Activated CD4-positive, alpha-beta T cell treated with anti-CD3 and anti-CD28 coated beads, Interleukin-2, amount 10 ng/mL, durations not matched to agents 7 days and 5 days (primary cell): Measurements from ENCODE around the gene HOXC13. TPM values are rescaled to one million over a fixed set of nuclear protein-coding genes. Genes with fewer than 3 reads are reported as not detected.

ENCODE experiments used
- CTCF ChIA-PET: fragments of 350-600 bp; sonication (Branson Sonifier 250); formaldehyde crosslinking; loops from one replicate; lab custom pipeline; 2021; ENCODE audit warnings: antibody characterized with exemption; lab: Charles Lee
- POLR2A ChIA-PET: fragments of 350-600 bp; sonication (Branson Sonifier 250); formaldehyde crosslinking; loops from one replicate; lab custom pipeline; 2021; ENCODE audit warnings: antibody characterized with exemption; lab: Charles Lee
- DNase-seq: peaks from one replicate; pipeline ENCODE4 v3.0.0-alpha.2; 2020
- H3K27ac Mint-ChIP-seq: one replicate; pipeline ENCODE4 v1.8.0; 2021; ENCODE audit warnings: mild to moderate bottlenecking, moderate library complexity, mixed read lengths
- H3K27me3 Mint-ChIP-seq: one replicate; pipeline ENCODE4 v1.8.0; 2021; ENCODE audit warnings: mixed read lengths
- H3K36me3 Mint-ChIP-seq: one replicate; pipeline ENCODE4 v1.8.0; 2021; ENCODE audit warnings: low read depth, mixed read lengths
- H3K4me1 Mint-ChIP-seq: one replicate; pipeline ENCODE4 v1.8.0; 2021; ENCODE audit warnings: mixed read lengths
- H3K4me3 Mint-ChIP-seq: one replicate; pipeline ENCODE4 v1.8.0; 2021; ENCODE audit warnings: mild to moderate bottlenecking, moderate library complexity, mixed read lengths
- H3K9me3 Mint-ChIP-seq: one replicate; pipeline ENCODE4 v1.8.0; 2021; ENCODE audit warnings: mixed read lengths
- total RNA-seq, 2 experiments: library from RNA; stranded (reverse); gene quantifications; one replicate each; pipeline ENCODE4 v1.2.3, GENCODE V29; 2021

HOXC13 gene
- total RNA-seq, 2 experiments from 2014 or later: not detected

DNA sequence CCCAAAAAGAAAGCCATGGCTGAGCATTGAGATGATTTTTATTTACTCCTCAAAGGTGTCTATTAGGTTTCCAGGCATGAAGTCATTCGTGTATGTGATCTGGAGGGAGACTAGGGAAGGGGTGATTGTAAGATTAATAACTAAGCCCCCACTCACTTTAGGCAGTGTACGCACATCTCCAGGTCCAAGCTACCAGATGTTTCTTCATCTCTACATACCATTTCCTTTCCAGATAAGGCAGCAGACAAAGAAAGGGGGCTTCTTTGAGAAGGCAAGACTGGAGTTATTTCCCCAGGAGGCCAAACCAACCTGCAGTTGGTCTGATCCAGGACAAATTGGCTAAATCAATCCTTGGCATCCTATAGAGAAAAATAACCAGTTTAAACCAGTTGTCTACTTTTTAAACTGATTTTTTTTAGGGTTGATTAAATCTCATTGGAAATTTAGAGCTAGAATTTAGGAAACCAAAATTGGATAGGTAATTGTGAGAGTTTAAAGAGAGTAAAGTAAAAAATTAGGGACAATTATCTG lies 3.9 kb downstream of the HOXC13 start:
- Mint-ChIP-seq H3K9me3 (no peaks in the 10 kb centered on the region), H3K27ac (no peak overlapping the region), H3K27me3 (peaks cover 92% of the 10 kb centered on the region), H3K4me1 (no peaks in the 10 kb centered on the region), H3K4me3 (no peak overlapping the region), H3K36me3 (peaks cover 2% of the 10 kb centered on the region)
- ChIA-PET CTCF (interaction anchor here (0.9 to 1.4 kb wide), 2 partner anchors 90 to 249 kb away, joined by 3 to 4 read pairs; partner anchors contain the start of gene HOXC5), POLR2A (no interaction called here)
- DNase-seq: no peak

DNA sequence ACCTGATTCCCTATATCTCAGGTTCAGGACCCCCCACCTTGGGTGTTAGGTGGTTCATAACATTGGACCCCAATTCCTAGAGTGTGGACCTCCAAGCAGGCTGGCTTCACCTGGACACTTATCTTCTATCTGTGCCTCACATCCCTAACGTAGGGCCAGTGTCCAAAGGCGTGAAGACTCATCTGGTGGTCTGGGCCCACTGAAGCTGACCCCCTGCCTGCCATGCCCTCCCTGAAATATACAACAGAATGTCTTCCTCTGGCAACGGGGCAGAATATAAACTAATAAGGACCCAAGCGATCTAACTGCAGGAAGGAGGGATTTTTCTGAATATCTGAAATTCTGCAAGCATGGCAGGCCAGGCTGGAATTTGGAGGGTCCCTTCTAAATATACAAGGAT lies 5.6 kb downstream of the HOXC13 start:
- Mint-ChIP-seq H3K9me3 (no peaks in the 10 kb centered on the region), H3K4me3 (no peak overlapping the region), H3K27me3 (peaks cover 95% of the 10 kb centered on the region), H3K36me3 (peaks cover 2% of the 10 kb centered on the region), H3K27ac (no peak overlapping the region), H3K4me1 (no peaks in the 10 kb centered on the region)
- DNase-seq: no peak
- ChIA-PET CTCF (interaction anchor here (1.0 kb wide), 1 partner anchor 88 kb away, joined by 4 read pairs; no protein-coding TSS in a partner anchor), POLR2A (no interaction called here)

DNA sequence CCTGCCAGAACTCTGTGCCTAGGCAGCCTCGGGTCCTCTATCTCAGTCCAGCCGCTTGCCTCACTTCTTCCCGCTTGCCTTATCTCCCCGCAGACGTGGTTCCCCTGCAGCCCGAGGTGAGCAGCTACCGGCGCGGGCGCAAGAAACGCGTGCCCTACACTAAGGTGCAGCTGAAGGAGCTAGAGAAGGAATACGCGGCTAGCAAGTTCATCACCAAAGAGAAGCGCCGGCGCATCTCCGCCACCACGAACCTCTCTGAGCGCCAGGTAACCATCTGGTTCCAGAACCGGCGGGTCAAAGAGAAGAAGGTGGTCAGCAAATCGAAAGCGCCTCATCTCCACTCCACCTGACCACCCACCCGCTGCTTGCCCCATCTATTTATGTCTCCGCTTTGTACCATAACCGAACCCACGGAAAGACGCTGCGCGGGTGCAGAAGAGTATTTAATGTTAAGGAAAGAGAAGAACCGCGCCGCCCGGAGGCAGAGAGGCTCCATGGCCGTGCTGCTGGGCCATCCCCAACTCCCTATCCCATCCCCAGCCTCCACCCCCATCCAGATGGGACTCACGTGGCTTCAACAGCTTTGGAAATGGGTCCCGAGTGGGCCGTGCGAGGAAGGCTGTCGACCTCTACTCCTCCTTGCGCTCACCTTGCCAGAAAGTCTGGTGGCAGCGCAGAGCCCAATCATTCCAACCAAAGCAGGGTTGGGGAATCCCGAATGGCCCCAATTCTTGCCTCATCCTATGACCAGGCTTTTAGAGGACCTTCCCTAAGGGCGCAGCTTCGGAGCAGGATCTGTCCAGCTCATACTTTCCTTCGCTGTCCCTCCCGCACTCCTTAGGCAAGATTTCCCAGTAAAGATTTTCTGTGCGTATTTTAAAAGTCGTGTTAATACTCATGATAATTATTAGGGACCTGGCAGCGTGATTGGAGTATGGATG lies 6.5 kb downstream of the HOXC13 start:
- no peaks in the 10 kb centered on the region for H3K4me1 Mint-ChIP-seq
- ChIA-PET POLR2A (no interaction called here), CTCF (interaction anchor here (0.7 to 1.5 kb wide), 5 partner anchors 18 to 87 kb away, joined by 3 to 4 read pairs (median 3); no protein-coding TSS in a partner anchor)
- H3K27ac Mint-ChIP-seq: no peak overlapping the region
- H3K4me3 Mint-ChIP-seq: no peak overlapping the region
- peaks cover 2% of the 10 kb centered on the region for H3K36me3 Mint-ChIP-seq
- no peak for DNase-seq
- H3K9me3 Mint-ChIP-seq: no peaks in the 10 kb centered on the region
- H3K27me3 Mint-ChIP-seq: peaks cover 96% of the 10 kb centered on the region

- no peak overlapping the region for H3K27ac Mint-ChIP-seq
- peaks cover 2% of the 10 kb centered on the region for H3K36me3 Mint-ChIP-seq
- no peaks in the 10 kb centered on the region for H3K9me3 Mint-ChIP-seq
- no peak for DNase-seq
- ChIA-PET POLR2A (no interaction called here), CTCF (interaction anchor here (0.6 kb wide), 1 partner anchor 260 kb away, joined by 4 read pairs; no protein-coding TSS in a partner anchor)
- no peaks in the 10 kb centered on the region for H3K4me1 Mint-ChIP-seq
- H3K27me3 Mint-ChIP-seq: peaks cover 96% of the 10 kb centered on the region
- no peak overlapping the region for H3K4me3 Mint-ChIP-seq
Observed at GRCh38 chr12:53947743-53948142, 9.1 kb downstream of the HOXC13 start.

GRCh38 chr12:53948650-53949593 lies 10.3 kb downstream of the HOXC13 start:
- POLR2A ChIA-PET: no interaction called here
- Mint-ChIP-seq H3K4me1 (peaks cover 1% of the 10 kb centered on the region), H3K27ac (no peak overlapping the region), H3K4me3 (no peak overlapping the region), H3K27me3 (peaks cover 97% of the 10 kb centered on the region), H3K9me3 (no peaks in the 10 kb centered on the region), H3K36me3 (peaks cover 5% of the 10 kb centered on the region)
- CTCF ChIA-PET: no interaction called here
- DNase-seq: no peak

DNA sequence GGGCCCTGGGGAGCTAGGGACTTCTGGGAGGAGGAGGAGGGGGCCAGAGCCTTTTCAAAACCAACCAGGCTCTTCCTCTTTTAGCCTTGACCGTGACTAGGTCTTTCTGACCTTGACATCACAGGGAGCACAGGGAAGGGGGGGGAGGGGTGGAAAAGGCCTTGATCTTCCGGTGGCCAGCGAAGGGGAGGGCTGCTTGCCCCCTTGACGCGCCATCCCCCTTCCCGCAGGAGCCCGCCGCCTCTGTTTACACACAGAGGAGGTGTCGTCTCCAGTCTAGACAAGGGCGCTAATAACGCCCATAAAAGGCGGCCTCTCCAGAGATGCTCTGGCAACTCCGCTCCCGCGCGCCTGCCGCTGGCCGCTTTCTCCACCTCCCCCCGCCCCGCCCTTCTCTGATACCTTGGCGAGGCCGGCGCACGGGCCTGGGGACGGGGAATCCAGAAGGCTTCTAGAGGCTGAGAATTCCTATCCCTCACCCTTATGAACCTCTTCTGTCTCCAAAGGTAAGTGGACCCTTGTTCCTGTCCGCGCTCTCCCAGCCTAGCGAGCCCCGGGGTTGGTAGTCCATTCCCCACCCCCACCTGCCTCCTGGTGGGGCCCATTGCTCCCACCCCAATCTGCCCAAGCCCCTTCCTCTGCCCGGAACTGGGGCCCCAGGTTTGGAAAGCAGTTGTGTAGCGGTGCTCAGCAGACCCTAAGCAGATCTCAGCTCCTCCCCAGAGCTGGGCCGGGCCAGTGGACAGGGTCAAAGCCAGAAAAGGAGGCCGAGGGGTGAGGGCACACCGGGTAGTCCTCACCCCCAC lies 11.2 kb downstream of the HOXC13 start:
- no peak for DNase-seq
- POLR2A ChIA-PET: no interaction called here
- H3K27ac Mint-ChIP-seq: no peak overlapping the region
- CTCF ChIA-PET: interaction anchor here (0.6 to 1.2 kb wide), 2 partner anchors 17 to 34 kb away, joined by 3 read pairs; no protein-coding TSS in a partner anchor
- peaks cover 1% of the 10 kb centered on the region for H3K4me1 Mint-ChIP-seq
- no peak overlapping the region for H3K4me3 Mint-ChIP-seq
- H3K27me3 Mint-ChIP-seq: peaks cover 97% of the 10 kb centered on the region
- H3K36me3 Mint-ChIP-seq: peaks cover 5% of the 10 kb centered on the region
- H3K9me3 Mint-ChIP-seq: no peaks in the 10 kb centered on the region

DNA sequence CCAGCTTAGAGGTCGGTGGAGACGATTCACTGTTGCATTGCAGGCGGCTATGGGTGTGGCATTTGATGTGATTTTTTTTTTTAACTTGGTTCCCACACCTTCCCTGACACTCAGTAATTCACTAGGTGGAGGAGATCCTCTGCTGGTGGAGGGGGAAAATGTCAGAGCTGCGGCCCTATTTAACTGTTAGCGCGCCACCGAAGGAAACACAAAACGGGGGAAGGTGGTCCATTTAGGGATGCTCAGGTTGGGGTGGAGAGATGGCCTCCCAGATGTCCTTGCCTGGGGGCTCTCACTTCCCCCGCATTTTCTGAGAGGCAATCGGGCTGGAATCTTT lies 11.8 kb downstream of the HOXC13 start:
- peaks cover 5% of the 10 kb centered on the region for H3K36me3 Mint-ChIP-seq
- H3K4me1 Mint-ChIP-seq: peaks cover 1% of the 10 kb centered on the region
- no peaks in the 10 kb centered on the region for H3K9me3 Mint-ChIP-seq
- no peak for DNase-seq
- ChIA-PET CTCF (interaction anchor here (0.6 to 1.2 kb wide), 2 partner anchors 16 to 35 kb away, joined by 3 read pairs; no protein-coding TSS in a partner anchor), POLR2A (no interaction called here)
- peak overlapping the region; percentile 9 for H3K27ac Mint-ChIP-seq
- peaks cover 94% of the 10 kb centered on the region for H3K27me3 Mint-ChIP-seq
- H3K4me3 Mint-ChIP-seq: no peak overlapping the region

DNA sequence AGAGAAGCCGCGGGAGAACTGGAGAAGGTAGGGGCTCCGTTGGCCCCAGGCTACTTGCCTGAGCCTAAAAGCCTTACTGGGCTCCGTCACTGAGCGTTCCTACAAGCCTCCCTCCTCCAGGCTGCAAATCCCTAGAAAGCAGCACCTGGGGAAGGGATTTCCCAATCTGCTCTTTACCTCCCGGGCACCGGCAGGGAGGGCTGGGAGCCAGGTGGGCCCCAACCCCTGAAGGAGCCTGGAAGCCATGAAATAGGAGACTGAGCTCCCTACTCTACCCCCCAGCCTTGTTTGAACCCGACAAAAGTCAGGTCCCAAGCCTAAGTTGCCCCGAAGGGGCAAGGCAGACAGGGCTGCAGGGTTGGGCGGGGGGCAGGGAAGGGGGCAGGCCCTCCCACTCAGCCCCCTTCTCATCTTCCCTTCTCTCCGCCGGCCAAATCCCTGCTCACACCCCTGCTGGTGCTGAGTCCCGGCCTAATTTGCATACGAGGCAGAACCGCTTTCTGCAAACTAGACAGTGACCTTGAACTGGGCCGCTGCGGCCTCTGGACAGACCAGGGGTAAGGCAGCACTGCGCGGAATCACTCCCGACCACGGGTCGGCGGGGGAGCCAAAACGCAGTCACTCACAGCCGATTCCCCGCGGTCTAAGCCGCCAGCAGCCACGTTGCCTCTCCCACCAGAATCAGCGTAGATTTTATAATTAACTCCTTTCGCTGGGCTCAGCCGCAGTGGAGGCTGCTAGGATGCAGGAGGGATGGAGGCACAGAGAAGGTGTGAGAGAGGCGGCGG lies 12.4 kb downstream of the HOXC13 start:
- ChIA-PET POLR2A (no interaction called here), CTCF (interaction anchor here (1.2 kb wide), 1 partner anchor 15 kb away, joined by 3 read pairs; no protein-coding TSS in a partner anchor)
- Mint-ChIP-seq H3K4me3 (peak overlapping the region; percentile 41), H3K36me3 (peaks cover 3% of the 10 kb centered on the region), H3K27ac (peak overlapping the region; percentile 46), H3K27me3 (peaks cover 94% of the 10 kb centered on the region), H3K4me1 (peaks cover 4% of the 10 kb centered on the region), H3K9me3 (no peaks in the 10 kb centered on the region)
- no peak for DNase-seq

DNA sequence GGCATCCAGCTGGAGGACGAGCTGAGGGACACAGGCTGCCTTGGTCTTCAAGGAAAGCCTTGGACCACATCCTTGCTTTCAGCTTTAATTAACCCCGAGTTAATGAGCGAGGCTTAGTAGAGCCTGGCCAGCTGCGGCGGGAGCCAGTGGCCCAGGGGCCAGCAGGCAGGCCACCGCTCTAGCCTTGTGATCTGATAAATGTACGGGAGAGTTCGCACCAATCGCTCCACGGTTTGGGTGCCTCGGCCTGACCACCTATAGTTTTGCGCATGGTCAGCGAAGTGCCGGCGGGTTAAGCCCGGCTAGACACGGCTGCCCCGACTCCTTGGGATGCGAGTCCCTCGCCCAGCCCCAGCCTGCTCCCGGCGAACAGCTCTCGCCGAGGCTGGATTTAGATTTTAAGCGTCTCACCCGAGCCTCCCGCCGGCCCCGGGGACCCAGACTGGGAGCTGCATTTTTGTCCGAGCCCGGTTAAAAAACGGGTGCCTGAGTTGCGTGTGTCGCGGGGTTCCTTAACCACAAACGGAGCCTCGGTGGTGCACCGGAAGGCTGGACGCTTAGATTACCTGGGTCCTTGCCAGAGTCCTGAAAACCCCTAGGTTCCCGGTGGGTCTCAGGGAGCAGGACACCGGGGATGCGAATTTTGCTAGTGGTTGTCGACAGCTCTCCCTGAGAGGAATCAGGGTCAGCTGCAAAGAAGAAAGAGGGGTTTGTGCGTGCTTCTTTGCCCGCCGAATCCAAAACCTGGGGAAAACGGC lies 13.1 kb downstream of the HOXC13 start:
- Mint-ChIP-seq H3K36me3 (peaks cover 3% of the 10 kb centered on the region), H3K4me3 (peak overlapping the region; percentile 41), H3K27ac (peak overlapping the region; percentile 46), H3K9me3 (no peaks in the 10 kb centered on the region), H3K4me1 (peaks cover 7% of the 10 kb centered on the region), H3K27me3 (peaks cover 94% of the 10 kb centered on the region)
- ChIA-PET CTCF (interaction anchor here (0.9 to 3.2 kb wide), 3 partner anchors 39 to 242 kb away, joined by 3 to 10 read pairs (median 3); partner anchors contain the start of gene HOXC5), POLR2A (no interaction called here)
- DNase-seq: no peak

- ChIA-PET POLR2A (no interaction called here), CTCF (interaction anchor here (0.9 to 3.2 kb wide), 4 partner anchors 12 to 242 kb away, joined by 3 to 10 read pairs (median 4); partner anchors contain the start of gene HOXC5)
- Mint-ChIP-seq H3K36me3 (peaks cover 3% of the 10 kb centered on the region), H3K9me3 (no peaks in the 10 kb centered on the region), H3K27ac (peak overlapping the region; percentile 33), H3K4me3 (no peak overlapping the region), H3K4me1 (peaks cover 7% of the 10 kb centered on the region), H3K27me3 (peaks cover 95% of the 10 kb centered on the region)
- DNase-seq: no peak
Observed at GRCh38 chr12:53952335-53952694, 13.7 kb downstream of the HOXC13 start.
